ENCODE measurements around the gene SSH2. TPM values are rescaled to one million over a fixed set of nuclear protein-coding genes. Genes with fewer than 3 reads are reported as not detected.

Gene SSH2
- total and polyA plus RNA-seq, 9 donors, result 14.7 to 27.4 (median 20.6) TPM

GRCh38 chr17:29627951-29628350 lies 302.1 kb downstream of the SSH2 start:
- peaks cover 7% of the 10 kb centered on the region for H3K4me1 ChIP-seq (ENCODE audit: control insufficient read depth, insufficient read depth, low read length)
- H3K4me3 ChIP-seq (ENCODE audit: low read length), result no peak overlapping the region
- WGBS (ENCODE audit: insufficient coverage), result no CpG with 5 or more reads among the region's 1 CpG
- no peak overlapping the region for H3K27ac ChIP-seq (ENCODE audit: low read length)
- no peaks in the 10 kb centered on the region for H3K9me3 ChIP-seq (replicated peaks; ENCODE audit: control insufficient read depth, low read depth, low read length)
- DNase-seq, result no peak
- peaks cover 34% of the 10 kb centered on the region for H3K36me3 ChIP-seq (ENCODE audit: control insufficient read depth, insufficient read depth, low read length)
- H3K27me3 ChIP-seq (ENCODE audit: control insufficient read depth, insufficient read depth, low read length), result peaks cover 2% of the 10 kb centered on the region

- Histone ChIP-seq H3K27me3 (ENCODE audit: control insufficient read depth, insufficient read depth, low read length) (peaks cover 4% of the 10 kb centered on the region), H3K9me3 (replicated peaks; ENCODE audit: control insufficient read depth, low read depth, low read length) (no peaks in the 10 kb centered on the region), H3K4me3 (ENCODE audit: low read length) (no peak overlapping the region), H3K36me3 (ENCODE audit: control insufficient read depth, insufficient read depth, low read length) (peaks cover 11% of the 10 kb centered on the region), H3K27ac (ENCODE audit: low read length) (no peak overlapping the region), H3K4me1 (ENCODE audit: control insufficient read depth, insufficient read depth, low read length) (peaks cover 33% of the 10 kb centered on the region)
- peak; percentile 42 for DNase-seq
- 71% methylated on average over 6 of the region's 8 CpGs for WGBS (ENCODE audit: insufficient coverage)
These were observed 304.8 kb downstream of the SSH2 start for GRCh38 chr17:29625037-29625750.

- peaks cover 11% of the 10 kb centered on the region for H3K36me3 ChIP-seq (ENCODE audit: control insufficient read depth, insufficient read depth, low read length)
- H3K27ac ChIP-seq (ENCODE audit: low read length), result no peak overlapping the region
- WGBS (ENCODE audit: insufficient coverage), result 100% methylated on average over 1 of the region's 4 CpGs
- no peak for DNase-seq
- no peak overlapping the region for H3K4me3 ChIP-seq (ENCODE audit: low read length)
- peaks cover 38% of the 10 kb centered on the region for H3K4me1 ChIP-seq (ENCODE audit: control insufficient read depth, insufficient read depth, low read length)
- no peaks in the 10 kb centered on the region for H3K9me3 ChIP-seq (replicated peaks; ENCODE audit: control insufficient read depth, low read depth, low read length)
- H3K27me3 ChIP-seq (ENCODE audit: control insufficient read depth, insufficient read depth, low read length), result peaks cover 4% of the 10 kb centered on the region
These were observed 305.4 kb downstream of the SSH2 start for GRCh38 chr17:29624586-29624985.

- no peak for DNase-seq
- 45% methylated on average over 2 of the region's 4 CpGs for WGBS (ENCODE audit: insufficient coverage)
- Histone ChIP-seq H3K9me3 (replicated peaks; ENCODE audit: control insufficient read depth, low read depth, low read length) (no peaks in the 10 kb centered on the region), H3K27ac (ENCODE audit: low read length) (peak overlapping the region; percentile 20), H3K4me3 (ENCODE audit: low read length) (peak overlapping the region; percentile 75), H3K27me3 (ENCODE audit: control insufficient read depth, insufficient read depth, low read length) (peaks cover 17% of the 10 kb centered on the region), H3K36me3 (ENCODE audit: control insufficient read depth, insufficient read depth, low read length) (peaks cover 4% of the 10 kb centered on the region), H3K4me1 (ENCODE audit: control insufficient read depth, insufficient read depth, low read length) (peaks cover 51% of the 10 kb centered on the region)
These were observed 306.8 kb downstream of the SSH2 start for GRCh38 chr17:29623283-29623647.

GRCh38 chr17:29622337-29623282 lies 307.4 kb downstream of the SSH2 start, which contains the start of gene CORO6:
Gene CORO6 (minus strand): TSS chr17:29622912. CDS start chr17:29621421, 1,491 bp downstream.
- no peaks in the 10 kb centered on the region for H3K9me3 ChIP-seq (replicated peaks; ENCODE audit: control insufficient read depth, low read depth, low read length)
- H3K36me3 ChIP-seq (ENCODE audit: control insufficient read depth, insufficient read depth, low read length), result peaks cover 4% of the 10 kb centered on the region
- peak within 1 kb of the TSS; percentile 81 for H3K27ac ChIP-seq (ENCODE audit: low read length)
- peak; percentile 69 for DNase-seq
- peaks cover 24% of the 10 kb centered on the region for H3K27me3 ChIP-seq (ENCODE audit: control insufficient read depth, insufficient read depth, low read length)
- H3K4me1 ChIP-seq (ENCODE audit: control insufficient read depth, insufficient read depth, low read length), result peaks cover 57% of the 10 kb centered on the region
- H3K4me3 ChIP-seq (ENCODE audit: low read length), result peak within 1 kb of the TSS; percentile 75
- WGBS (ENCODE audit: insufficient coverage), result under 1% methylated on average over 64 of the region's 77 CpGs

GRCh38 chr17:29621751-29622194 lies 308.3 kb downstream of the SSH2 start:
- Histone ChIP-seq H3K27me3 (ENCODE audit: control insufficient read depth, insufficient read depth, low read length) (peaks cover 32% of the 10 kb centered on the region), H3K27ac (ENCODE audit: low read length) (peak overlapping the region; percentile 81), H3K4me3 (ENCODE audit: low read length) (peak overlapping the region; percentile 75), H3K9me3 (replicated peaks; ENCODE audit: control insufficient read depth, low read depth, low read length) (no peaks in the 10 kb centered on the region), H3K36me3 (ENCODE audit: control insufficient read depth, insufficient read depth, low read length) (peaks cover 4% of the 10 kb centered on the region), H3K4me1 (ENCODE audit: control insufficient read depth, insufficient read depth, low read length) (peaks cover 66% of the 10 kb centered on the region)
- WGBS (ENCODE audit: insufficient coverage), result 82% methylated on average over 6 of the region's 8 CpGs
- DNase-seq, result peak; percentile 27

- Histone ChIP-seq H3K4me1 (ENCODE audit: control insufficient read depth, insufficient read depth, low read length) (peaks cover 74% of the 10 kb centered on the region), H3K4me3 (ENCODE audit: low read length) (no peak overlapping the region), H3K27me3 (ENCODE audit: control insufficient read depth, insufficient read depth, low read length) (peaks cover 41% of the 10 kb centered on the region), H3K36me3 (ENCODE audit: control insufficient read depth, insufficient read depth, low read length) (peaks cover 4% of the 10 kb centered on the region), H3K27ac (ENCODE audit: low read length) (no peak overlapping the region), H3K9me3 (replicated peaks; ENCODE audit: control insufficient read depth, low read depth, low read length) (no peaks in the 10 kb centered on the region)
- 95% methylated on average over 10 of the region's 12 CpGs for WGBS (ENCODE audit: insufficient coverage)
- no peak for DNase-seq
These were observed 309.1 kb downstream of the SSH2 start for GRCh38 chr17:29620779-29621500.

- DNase-seq, result no peak
- no peaks in the 10 kb centered on the region for H3K9me3 ChIP-seq (replicated peaks; ENCODE audit: control insufficient read depth, low read depth, low read length)
- H3K27me3 ChIP-seq (ENCODE audit: control insufficient read depth, insufficient read depth, low read length), result peaks cover 45% of the 10 kb centered on the region
- peaks cover 4% of the 10 kb centered on the region for H3K36me3 ChIP-seq (ENCODE audit: control insufficient read depth, insufficient read depth, low read length)
- 76% methylated on average over 2 of the region's 4 CpGs for WGBS (ENCODE audit: insufficient coverage)
- H3K27ac ChIP-seq (ENCODE audit: low read length), result no peak overlapping the region
- H3K4me1 ChIP-seq (ENCODE audit: control insufficient read depth, insufficient read depth, low read length), result peaks cover 79% of the 10 kb centered on the region
- no peak overlapping the region for H3K4me3 ChIP-seq (ENCODE audit: low read length)
These were observed 309.8 kb downstream of the SSH2 start for GRCh38 chr17:29620271-29620670.

GRCh38 chr17:29619251-29619650 lies 310.8 kb downstream of the SSH2 start:
- Histone ChIP-seq H3K4me1 (ENCODE audit: control insufficient read depth, insufficient read depth, low read length) (peaks cover 89% of the 10 kb centered on the region), H3K9me3 (replicated peaks; ENCODE audit: control insufficient read depth, low read depth, low read length) (no peaks in the 10 kb centered on the region), H3K27ac (ENCODE audit: low read length) (peak overlapping the region; percentile 66), H3K4me3 (ENCODE audit: low read length) (no peak overlapping the region), H3K27me3 (ENCODE audit: control insufficient read depth, insufficient read depth, low read length) (peaks cover 49% of the 10 kb centered on the region), H3K36me3 (ENCODE audit: control insufficient read depth, insufficient read depth, low read length) (peaks cover 4% of the 10 kb centered on the region)
- DNase-seq, result peak; percentile 68

Measured in muscle of leg (tissue), 11 donors.